Heart right ventricle (tissue), 16 donors: ENCODE results near the gene BAZ1B. TPM values are rescaled to one million over a fixed set of nuclear protein-coding genes. Genes with fewer than 3 reads are reported as not detected.

Source experiments
- ATAC-seq, 8 donors: fragments of 200-7000 bp; cut with Tn5 transposase; one replicate each; pipeline ENCODE4 v1.9.1; 2020; ENCODE audit warnings: mild to moderate bottlenecking in 8 of 8, moderate library complexity in 8 of 8, moderate number of reproducible peaks in 1 of 8
- DNase-seq, 2 donors: peaks; one replicate each; pipeline ENCODE4 v3.0.0-alpha.2; 2020
- H3K27ac ChIP-seq, 10 donors: fragments of 200-600 bp; sonication (generic) in 2 of 10; one replicate each; pipeline versions ENCODE4 v1.5.0 to v1.8.0; 2020 to 2022; ENCODE audit warnings: mild to moderate bottlenecking in 3 of 10
- H3K27me3 ChIP-seq, 7 donors: fragments of 200-600 bp; one replicate each; pipeline ENCODE4 v1.8.0; 2021 to 2022; ENCODE audit warnings: mild to moderate bottlenecking in 2 of 7
- H3K36me3 ChIP-seq, 9 donors: fragments of 200-600 bp; sonication (generic) in 1 of 9; one replicate each; pipeline versions ENCODE4 v1.5.0 to v1.8.0; 2020 to 2022; ENCODE audit warnings: mild to moderate bottlenecking in 2 of 9
- H3K4me1 ChIP-seq, 9 donors: fragments of 200-600 bp; sonication (generic) in 1 of 9; one replicate each; pipeline versions ENCODE4 v1.5.0 to v1.8.0; 2020 to 2022; ENCODE audit warnings: mild to moderate bottlenecking in 4 of 9
- H3K4me3 ChIP-seq, 10 donors: fragments of 200-600 bp; sonication (generic) in 2 of 10; one replicate each; pipeline versions ENCODE4 v1.5.0 to v1.8.0; 2020 to 2022; ENCODE audit warnings: mild to moderate bottlenecking in 7 of 10, moderate library complexity in 2 of 10
- H3K9me3 ChIP-seq, 11 donors: fragments of 200-600 bp in 10 of 11; sonication (generic) in 2 of 11; one replicate each; pipeline versions ENCODE4 v1.5.0 to v1.8.0; 2013 to 2022; ENCODE audit warnings: mild to moderate bottlenecking in 2 of 11, control low read depth in 1 of 11, moderate library complexity in 1 of 11
- WGBS, 2 donors: extraction: QIAGEN DNeasy Blood & Tissue Kit; methylation state at CpG; one replicate each; pipeline ENCODE4 v1.1.7; 2013; ENCODE audit warnings: inconsistent platforms in 1 of 2; 5-methylcytosine and 5-hydroxymethylcytosine counted together
- intact Hi-C, 10 donors: fragments of 100-400 bp; cut with DNase I; formaldehyde crosslinking; loops; one replicate each; pipeline versions ENCODE4 v1.11.1 to v1.14.2; 2022
- polyA plus RNA-seq, 2 donors: library from polyadenylated mRNA; stranded (reverse); fragments of 200-250 nt; gene quantifications; one replicate each; pipeline ENCODE4 v1.2.3, GENCODE V29; 2013
- total RNA-seq, 10 donors: library from RNA; stranded (reverse); fragmentation: NEBNext Ultra II Directional in 3 of 10; extraction: Animal tissue kit (Norgen Biotek cat#: 25700) in 3 of 10; gene quantifications; one replicate each; pipeline versions ENCODE4 v1.2.1 to v1.2.4, GENCODE V29; 2021 to 2023
- TF ChIP-seq, protein P1 (sequence below), 9 donors: fragments of 200-600 bp; sonication (generic) in 2 of 9; IDR thresholded peaks; one replicate each; pipeline versions ENCODE4 v1.5.0 to v1.8.0; 2021 to 2022; ENCODE audit warnings: antibody characterized with exemption in 9 of 9, mild to moderate bottlenecking in 5 of 9, moderate library complexity in 1 of 9
- donor health status: Arrhythmogenic right ventricular cardiomyopathy.
- donor health status: ischemic (EF 13 %, LVEDD 7.1; RV severe dilation, severe dysfunction).
- donor health status: healthy with polysubstance abuse.
- donor health status: DM: no; HTN: yes; CAD: no.
- donor health status: DM: no; HTN: no; CAD: no.
- donor health status: ischemic (EF 25% LVEDD 6.9; RV normal size, moderate dysfunction).
- donor health status: ischemic (EF 25% LVEDD 5.7; RV mildly dilated, moderate dysfunction).
- donor health status: healthy.
- donor health status: DM: yes; HTN: yes; CAD: no.
- donor health status: Ischemic cardiomyopathy.
- donor health status: ischemic (EF 35%, LVEDD 5.7; RV mildly dilated, moderate dysfunction).
- donor health status: nonischemic (EF 11% LVEDD 7.7; RV severe dilation, severe dysfunction).
- donor health status: DM: yes; HTN: yes; CAD: no.
- donor health status: PGD.
- donor health status: ischemic (EF 29% LVEDD 5.4; RV normal size, mild dysfunction).
- donor health status: nonischemic (EF 23%, LVEDD 6.1; RV moderate dilation, normal function).

BAZ1B gene
- total and polyA plus RNA-seq, 12 donors = 11.7 to 49.9 (median 39.5) TPM

DNA sequence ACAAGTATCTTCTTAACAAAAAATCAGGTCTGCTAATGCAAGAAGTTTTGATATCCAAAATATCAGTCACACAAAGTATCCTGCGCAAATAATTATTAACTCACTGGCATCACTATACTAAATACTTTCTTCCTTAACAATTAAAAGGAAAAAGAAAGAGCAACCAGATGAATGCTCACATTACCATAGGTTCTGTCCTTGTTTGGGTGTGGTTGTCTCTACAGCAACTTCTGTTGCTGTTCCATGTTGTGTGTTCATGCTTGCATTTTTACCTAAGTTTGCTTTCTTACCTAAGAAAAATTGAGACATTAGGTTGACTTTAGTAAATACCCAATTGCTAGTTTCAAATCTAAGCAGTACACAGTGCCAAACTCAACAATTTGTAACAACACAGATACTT is 56.0 kb downstream of the BAZ1B start:
- H3K9me3 ChIP-seq = no peaks in the 10 kb centered on the region
- 62 to 98% methylated on average over 1 of the region's 1 CpG for WGBS, 2 donors
- H3K4me1 ChIP-seq = no peaks in the 10 kb centered on the region
- H3K4me3 ChIP-seq = no peak overlapping the region
- H3K36me3 ChIP-seq = peaks cover 0 to 100% (median 75%) of the 10 kb centered on the region in 9 donors
- H3K27me3 ChIP-seq = no peaks in the 10 kb centered on the region
- no peak overlapping the region for H3K27ac ChIP-seq
- no peak for DNase-seq
- intact Hi-C loops = no loop called here
- ATAC-seq = no peak
- TF ChIP-seq, protein P1, sequence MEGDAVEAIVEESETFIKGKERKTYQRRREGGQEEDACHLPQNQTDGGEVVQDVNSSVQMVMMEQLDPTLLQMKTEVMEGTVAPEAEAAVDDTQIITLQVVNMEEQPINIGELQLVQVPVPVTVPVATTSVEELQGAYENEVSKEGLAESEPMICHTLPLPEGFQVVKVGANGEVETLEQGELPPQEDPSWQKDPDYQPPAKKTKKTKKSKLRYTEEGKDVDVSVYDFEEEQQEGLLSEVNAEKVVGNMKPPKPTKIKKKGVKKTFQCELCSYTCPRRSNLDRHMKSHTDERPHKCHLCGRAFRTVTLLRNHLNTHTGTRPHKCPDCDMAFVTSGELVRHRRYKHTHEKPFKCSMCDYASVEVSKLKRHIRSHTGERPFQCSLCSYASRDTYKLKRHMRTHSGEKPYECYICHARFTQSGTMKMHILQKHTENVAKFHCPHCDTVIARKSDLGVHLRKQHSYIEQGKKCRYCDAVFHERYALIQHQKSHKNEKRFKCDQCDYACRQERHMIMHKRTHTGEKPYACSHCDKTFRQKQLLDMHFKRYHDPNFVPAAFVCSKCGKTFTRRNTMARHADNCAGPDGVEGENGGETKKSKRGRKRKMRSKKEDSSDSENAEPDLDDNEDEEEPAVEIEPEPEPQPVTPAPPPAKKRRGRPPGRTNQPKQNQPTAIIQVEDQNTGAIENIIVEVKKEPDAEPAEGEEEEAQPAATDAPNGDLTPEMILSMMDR (IDR thresholded peaks at IDR 0.05) = no peak

DNA sequence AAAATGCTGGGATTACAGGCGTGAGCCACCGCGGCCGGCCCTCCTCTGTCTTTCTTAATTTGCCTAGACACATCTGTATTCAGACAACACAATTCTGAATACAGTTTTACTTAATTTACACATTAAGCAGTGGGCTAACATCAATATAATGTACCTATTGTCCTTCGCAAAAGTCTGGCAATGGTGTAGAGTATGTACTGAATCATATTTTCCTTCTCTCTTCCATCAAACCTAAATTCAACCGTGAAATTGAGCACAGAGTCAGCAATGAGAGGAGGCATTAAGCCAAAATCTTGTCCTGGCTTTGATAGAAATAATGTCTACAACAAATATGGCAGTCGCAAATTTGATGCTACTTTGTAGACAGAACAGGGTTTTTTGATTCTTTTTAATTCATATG is 58.1 kb downstream of the BAZ1B start:
- Histone ChIP-seq H3K9me3 (no peaks in the 10 kb centered on the region), H3K36me3 (peaks cover 0 to 100% (median 80%) of the 10 kb centered on the region in 9 donors), H3K4me1 (no peaks in the 10 kb centered on the region), H3K27me3 (no peaks in the 10 kb centered on the region), H3K4me3 (no peak overlapping the region), H3K27ac (no peak overlapping the region)
- TF ChIP-seq, protein P1 (IDR thresholded peaks at IDR 0.05) = no peak
- intact Hi-C loops = no loop called here
- DNase-seq (no peak), ATAC-seq (no peak)
- WGBS, 2 donors = 96 to 99% methylated on average over 7 of the region's 7 CpGs

DNA sequence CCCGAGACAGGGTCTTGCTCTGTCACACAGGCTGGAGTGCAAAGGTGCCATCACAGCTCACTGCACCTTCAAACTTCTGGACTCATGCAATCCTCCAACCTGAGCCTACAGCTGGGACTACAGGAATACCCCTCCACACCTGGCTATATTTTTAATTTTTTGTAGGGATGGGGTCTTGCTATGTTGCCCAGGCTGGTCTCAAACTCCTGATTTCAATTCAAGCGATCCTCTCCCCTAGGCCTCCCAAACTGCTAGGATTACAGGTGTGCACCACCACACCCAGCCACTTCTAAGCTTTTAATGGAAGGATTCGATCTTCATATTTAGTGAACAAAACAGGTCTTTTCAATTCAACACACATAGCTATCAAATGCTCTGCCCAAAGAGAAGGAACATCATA is 58.8 kb downstream of the BAZ1B start:
- Histone ChIP-seq H3K27me3 (no peaks in the 10 kb centered on the region), H3K4me1 (no peaks in the 10 kb centered on the region), H3K4me3 (no peak overlapping the region), H3K36me3 (peaks cover 0 to 100% (median 79%) of the 10 kb centered on the region in 9 donors), H3K27ac (no peak overlapping the region), H3K9me3 (no peaks in the 10 kb centered on the region)
- ATAC-seq (no peak), DNase-seq (no peak)
- intact Hi-C loops = no loop called here
- TF ChIP-seq, protein P1 (IDR thresholded peaks at IDR 0.05) = no peak
- 97 to 98% methylated on average over 3 of the region's 3 CpGs for whole genome bisulfite sequencing, 2 donors

DNA sequence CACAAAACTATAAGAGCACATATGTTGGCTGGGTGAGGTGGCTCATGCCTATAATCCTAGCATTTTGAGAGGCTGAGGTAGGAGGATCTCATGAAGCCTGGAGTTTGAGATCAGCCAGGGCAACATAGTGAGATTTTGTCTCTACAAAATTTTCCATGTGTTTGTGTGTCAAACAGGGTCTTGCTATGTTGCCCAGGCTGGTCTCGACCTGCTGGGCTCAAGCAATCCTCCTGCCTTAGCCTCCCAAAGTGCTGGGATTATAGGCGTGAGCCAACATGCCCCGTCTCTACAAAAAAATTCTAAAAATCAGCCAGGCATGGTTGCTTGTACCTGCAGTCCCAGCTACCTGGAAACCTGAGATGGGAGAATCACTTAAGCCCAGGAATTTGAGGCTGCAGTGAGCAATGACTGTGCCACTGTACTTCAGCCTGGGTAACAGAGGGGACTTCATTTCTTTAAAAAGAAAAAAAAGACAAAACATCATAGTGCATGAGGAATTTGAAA is 60.3 kb downstream of the BAZ1B start:
- Histone ChIP-seq H3K9me3 (no peaks in the 10 kb centered on the region), H3K36me3 (peaks cover 4 to 100% (median 82%) of the 10 kb centered on the region in 9 donors), H3K27me3 (no peaks in the 10 kb centered on the region), H3K4me3 (no peak overlapping the region), H3K4me1 (no peaks in the 10 kb centered on the region), H3K27ac (no peak overlapping the region)
- 97 to 98% methylated on average over 3 of the region's 3 CpGs for WGBS, 2 donors
- TF ChIP-seq, protein P1 (IDR thresholded peaks at IDR 0.05) = no peak
- intact Hi-C loops = no loop called here
- no peak for DNase-seq
- no peak for ATAC-seq
